A673 (cell line): ENCODE measurements around the gene SLC1A7. TPM values are rescaled to one million over a fixed set of nuclear protein-coding genes. Genes with fewer than 3 reads are reported as not detected.

Source experiments
- BruUV-seq: library from RNA; stranded (reverse); fragments of 400-500 nt; replicated peaks from 2 replicates; lab custom pipeline; 2021; lab: Mats Ljungman, UMichigan
- CTCF ChIA-PET: fragments of 300-600 bp; sonication (Branson Sonifier 250); formaldehyde crosslinking; loops from one replicate; lab custom pipeline; 2022; ENCODE audit warnings: antibody characterized with exemption; lab: Charles Lee
- POLR2A ChIA-PET: fragments of 300-600 bp; sonication (Branson Sonifier 250); formaldehyde crosslinking; loops from one replicate; lab custom pipeline; 2022; ENCODE audit warnings: antibody characterized with exemption; ENCODE audit not compliant: low non-redundant PET; lab: Charles Lee
- DNase-seq: peaks from one replicate; pipeline ENCODE4 v3.0.0-alpha.2; 2015; ENCODE audit warnings: low spot score
- H3K27ac ChIP-seq: fragments of 200-600 bp; sonication (generic); 2 replicates; pipeline ENCODE4 v1.5.1; 2016; ENCODE audit warnings: mixed run types, low read depth, mild to moderate bottlenecking, mixed read lengths, antibody characterized with exemption, low read length; ENCODE audit not compliant: poor library complexity, severe bottlenecking
- H3K27me3 ChIP-seq: fragments of 200-600 bp; sonication (generic); replicated peaks from 2 replicates; pipeline ENCODE4 v1.6.1; 2017; ENCODE audit warnings: mixed run types, low read depth, mild to moderate bottlenecking, mixed read lengths, antibody characterized with exemption, low read length; ENCODE audit not compliant: insufficient read depth, poor library complexity
- H3K36me3 ChIP-seq: fragments of 200-600 bp; sonication (generic); 2 replicates; pipeline ENCODE4 v1.6.1; 2016; ENCODE audit warnings: mixed run types, mild to moderate bottlenecking, mixed read lengths, antibody characterized with exemption, low read length; ENCODE audit not compliant: insufficient read depth, poor library complexity, severe bottlenecking
- H3K4me1 ChIP-seq: fragments of 200-600 bp; sonication (generic); 2 replicates; pipeline ENCODE4 v1.6.1; 2017; ENCODE audit warnings: mixed run types, mild to moderate bottlenecking, mixed read lengths, antibody characterized with exemption, low read length; ENCODE audit not compliant: insufficient read depth, poor library complexity, severe bottlenecking
- H3K4me3 ChIP-seq: fragments of 200-600 bp; sonication (generic); 2 replicates; pipeline ENCODE4 v1.5.1; 2016; ENCODE audit warnings: low read depth, mixed run types, mild to moderate bottlenecking, mixed read lengths, low read length; ENCODE audit not compliant: poor library complexity, severe bottlenecking
- H3K9me3 ChIP-seq: fragments of 200-600 bp; sonication (generic); 2 replicates; pipeline ENCODE4 v1.6.1; 2016; ENCODE audit warnings: mixed run types, low read depth, mild to moderate bottlenecking, mixed read lengths, antibody characterized with exemption, low read length; ENCODE audit not compliant: poor library complexity, severe bottlenecking
- CTCF ChIP-seq: fragments of 300-800, 200-600 bp; sonication (generic); conservative IDR thresholded peaks from 2 replicates; pipeline ENCODE4 v1.5.1; 2017; ENCODE audit warnings: low read depth, mild to moderate bottlenecking, antibody characterized with exemption, low read length, moderate library complexity, mixed read lengths
- EZH2 ChIP-seq: fragments of 200-600 bp; sonication (generic); IDR thresholded peaks from 2 replicates; pipeline ENCODE4 v1.6.1; 2017; ENCODE audit warnings: borderline replicate concordance, low read depth, mild to moderate bottlenecking, mixed read lengths, antibody characterized with exemption, low read length; ENCODE audit not compliant: poor library complexity, severe bottlenecking
- intact Hi-C: fragments of 100-400 bp; cut with micrococcal nuclease; formaldehyde crosslinking; loops from one replicate; pipeline ENCODE4 v1.10.0; 2022; ENCODE audit not compliant: unreplicated experiment
- total RNA-seq: library from RNA; stranded (reverse); gene quantifications from 2 replicates; pipeline ENCODE4 v1.2.3, GENCODE V29; 2021

Gene SLC1A7
- total RNA-seq, 1 experiment from 2014 or later: not detected

GRCh38 chr1:53076721-53077598, 65.5 kb downstream of the SLC1A7 start:
- POLR2A ChIA-PET: no interaction called here
- intact Hi-C loops: no loop called here

DNA sequence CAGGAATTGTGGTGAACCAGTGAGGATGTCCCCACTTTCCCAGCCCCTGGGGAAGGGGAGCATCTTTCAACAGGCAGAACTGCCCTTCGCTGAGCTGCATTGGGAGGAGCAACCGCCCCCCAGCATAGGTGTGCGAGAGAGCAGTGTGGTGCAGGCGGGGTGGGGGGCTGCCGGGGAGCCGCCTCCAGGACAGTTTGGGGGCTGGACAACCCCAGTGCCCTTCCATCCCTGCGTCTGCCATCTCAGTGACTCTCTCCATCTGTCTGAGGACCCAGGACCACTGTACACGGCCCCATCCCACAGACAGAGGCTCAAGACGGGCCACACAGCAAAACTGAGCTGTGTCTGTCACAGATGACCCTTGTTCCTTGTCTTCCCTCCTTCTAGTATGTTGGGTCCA, 66.3 kb downstream of the SLC1A7 start:
- H3K4me1 ChIP-seq: no peaks in the 10 kb centered on the region
- TF ChIP-seq CTCF (no peak), EZH2 (no peak)
- CTCF ChIA-PET: no interaction called here
- no peaks in the 10 kb centered on the region for H3K36me3 ChIP-seq
- POLR2A ChIA-PET: no interaction called here
- no peak for DNase-seq
- no peaks in the 10 kb centered on the region for H3K9me3 ChIP-seq
- no peak overlapping the region for H3K4me3 ChIP-seq
- intact Hi-C loops: no loop called here
- H3K27ac ChIP-seq: no peak overlapping the region
- H3K27me3 ChIP-seq: no peaks in the 10 kb centered on the region
- no TSS peak for BruUV-seq

More at GRCh38 chr1:53076721-53077598, 65.5 kb downstream of the SLC1A7 start:
- DNase-seq: no peak
- Histone ChIP-seq H3K4me1 (no peaks in the 10 kb centered on the region), H3K4me3 (no peak overlapping the region), H3K36me3 (no peaks in the 10 kb centered on the region), H3K27me3 (no peaks in the 10 kb centered on the region), H3K27ac (no peak overlapping the region), H3K9me3 (no peaks in the 10 kb centered on the region)
- BruUV-seq: no TSS peak
- TF ChIP-seq EZH2 (no peak), CTCF (no peak)
- CTCF ChIA-PET: no interaction called here

DNA sequence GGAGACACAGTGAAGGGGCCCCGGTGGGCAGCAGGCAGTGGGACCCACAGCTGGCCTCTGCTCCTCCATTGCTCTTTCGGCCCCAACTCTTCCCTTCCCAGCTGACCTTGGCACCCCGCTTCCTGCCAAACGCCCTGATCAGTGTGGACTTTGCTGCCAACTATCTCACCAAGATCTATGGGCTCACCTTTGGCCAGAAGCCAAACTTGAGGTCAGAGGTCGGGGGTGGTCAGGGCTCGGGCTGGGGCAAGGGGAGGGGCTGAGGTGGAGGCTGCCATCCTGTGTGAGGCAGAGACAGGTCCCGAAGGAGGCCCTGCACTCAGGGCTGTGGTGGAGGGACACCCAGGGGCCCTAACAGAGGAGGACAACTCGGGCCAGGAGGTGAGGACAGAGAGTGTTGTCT, 66.7 kb downstream of the SLC1A7 start:
- Histone ChIP-seq H3K27me3 (no peaks in the 10 kb centered on the region), H3K36me3 (no peaks in the 10 kb centered on the region), H3K4me1 (no peaks in the 10 kb centered on the region), H3K27ac (no peak overlapping the region), H3K4me3 (no peak overlapping the region), H3K9me3 (no peaks in the 10 kb centered on the region)
- no peak for TF ChIP-seq CTCF
- TF ChIP-seq EZH2: no peak
- POLR2A ChIA-PET: no interaction called here
- CTCF ChIA-PET: no interaction called here
- no peak for DNase-seq
- intact Hi-C loops: no loop called here
- no TSS peak for BruUV-seq
